Measurements from ENCODE around the gene MEX3A.

MEX3A gene

DNA sequence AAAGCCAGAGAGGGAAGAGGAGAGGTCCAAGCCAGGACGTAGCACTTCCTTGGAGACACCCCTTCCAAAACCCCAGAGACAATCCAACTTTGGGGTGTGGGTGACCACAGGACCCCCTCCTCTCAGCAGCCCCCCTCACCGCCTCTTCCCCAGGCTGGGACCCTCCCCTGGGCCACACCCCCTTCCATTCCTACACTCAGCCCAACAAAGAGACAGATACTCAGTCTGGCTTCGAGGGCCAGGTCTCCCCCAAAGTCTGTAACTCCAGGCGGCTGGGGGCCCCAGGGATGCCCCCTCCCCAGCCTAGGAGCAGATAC is 1.4 kb downstream of the MEX3A start:
- DNase-seq (ENCODE audit: low read depth): no peak
- H3K4me3 ChIP-seq (ENCODE audit: low read depth, low read length): peak overlapping the region; percentile 80
- TF ChIP-seq, protein P1, sequence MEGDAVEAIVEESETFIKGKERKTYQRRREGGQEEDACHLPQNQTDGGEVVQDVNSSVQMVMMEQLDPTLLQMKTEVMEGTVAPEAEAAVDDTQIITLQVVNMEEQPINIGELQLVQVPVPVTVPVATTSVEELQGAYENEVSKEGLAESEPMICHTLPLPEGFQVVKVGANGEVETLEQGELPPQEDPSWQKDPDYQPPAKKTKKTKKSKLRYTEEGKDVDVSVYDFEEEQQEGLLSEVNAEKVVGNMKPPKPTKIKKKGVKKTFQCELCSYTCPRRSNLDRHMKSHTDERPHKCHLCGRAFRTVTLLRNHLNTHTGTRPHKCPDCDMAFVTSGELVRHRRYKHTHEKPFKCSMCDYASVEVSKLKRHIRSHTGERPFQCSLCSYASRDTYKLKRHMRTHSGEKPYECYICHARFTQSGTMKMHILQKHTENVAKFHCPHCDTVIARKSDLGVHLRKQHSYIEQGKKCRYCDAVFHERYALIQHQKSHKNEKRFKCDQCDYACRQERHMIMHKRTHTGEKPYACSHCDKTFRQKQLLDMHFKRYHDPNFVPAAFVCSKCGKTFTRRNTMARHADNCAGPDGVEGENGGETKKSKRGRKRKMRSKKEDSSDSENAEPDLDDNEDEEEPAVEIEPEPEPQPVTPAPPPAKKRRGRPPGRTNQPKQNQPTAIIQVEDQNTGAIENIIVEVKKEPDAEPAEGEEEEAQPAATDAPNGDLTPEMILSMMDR (conservative IDR thresholded peaks at IDR 0.05; ENCODE audit: low read depth, low read length): no peak

DNA sequence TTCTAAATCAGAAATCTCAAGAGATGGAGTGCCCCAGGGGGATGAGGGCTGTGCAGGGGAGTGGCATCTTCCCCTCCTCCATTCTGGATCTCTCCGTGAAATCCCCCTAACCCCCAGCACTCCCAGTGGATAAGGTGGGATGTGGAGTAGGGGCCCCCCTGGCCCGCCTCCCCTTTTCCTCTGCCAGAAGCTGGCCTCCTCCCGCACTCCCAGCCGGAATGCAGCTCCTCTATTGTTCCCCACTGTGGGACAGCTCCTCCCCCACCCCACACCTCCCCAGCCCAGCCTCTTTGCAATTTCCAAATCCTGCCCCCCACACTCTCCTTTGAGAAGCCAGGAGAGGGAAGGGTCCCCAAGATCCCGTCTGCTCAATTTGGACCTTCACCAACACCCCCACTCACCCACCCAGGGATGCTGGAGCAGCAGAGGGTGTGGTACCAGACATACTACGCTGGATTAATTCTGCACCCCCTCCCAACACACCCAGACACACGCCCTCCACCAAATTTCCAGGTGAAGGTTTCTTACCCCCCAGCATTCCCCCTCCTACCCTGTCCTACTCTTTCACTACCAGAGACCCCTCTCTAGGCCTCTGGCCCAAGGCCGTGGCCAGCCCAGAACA is 1.9 kb downstream of the MEX3A start:
- TF ChIP-seq, protein P1 (conservative IDR thresholded peaks at IDR 0.05; ENCODE audit: low read depth, low read length): no peak
- no peak for DNase-seq (ENCODE audit: low read depth)
- H3K4me3 ChIP-seq (ENCODE audit: low read depth, low read length): peak overlapping the region; percentile 80

DNA sequence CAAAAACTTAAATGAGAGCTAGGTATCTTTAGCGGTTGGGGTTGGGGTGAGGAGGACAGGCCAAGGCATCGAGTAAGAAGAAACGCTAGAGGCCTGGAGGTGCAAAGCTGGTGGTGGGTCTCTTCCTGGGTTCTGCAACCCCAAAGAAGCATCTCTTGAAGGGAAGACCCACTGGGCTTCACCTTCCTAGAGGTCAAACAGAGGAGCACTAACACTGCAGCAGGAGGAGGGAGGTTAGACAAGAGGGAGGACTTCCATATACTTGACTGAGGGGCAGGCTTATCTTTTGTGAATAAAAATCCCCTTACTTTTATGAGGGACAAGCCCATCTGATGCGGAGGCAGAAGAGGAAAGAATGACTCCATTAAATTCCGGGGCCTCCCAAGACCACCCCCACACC is 2.5 kb downstream of the MEX3A start:
- TF ChIP-seq, protein P1 (conservative IDR thresholded peaks at IDR 0.05; ENCODE audit: low read depth, low read length): no peak
- no peak overlapping the region for H3K4me3 ChIP-seq (ENCODE audit: low read depth, low read length)
- DNase-seq (ENCODE audit: low read depth): no peak

DNA sequence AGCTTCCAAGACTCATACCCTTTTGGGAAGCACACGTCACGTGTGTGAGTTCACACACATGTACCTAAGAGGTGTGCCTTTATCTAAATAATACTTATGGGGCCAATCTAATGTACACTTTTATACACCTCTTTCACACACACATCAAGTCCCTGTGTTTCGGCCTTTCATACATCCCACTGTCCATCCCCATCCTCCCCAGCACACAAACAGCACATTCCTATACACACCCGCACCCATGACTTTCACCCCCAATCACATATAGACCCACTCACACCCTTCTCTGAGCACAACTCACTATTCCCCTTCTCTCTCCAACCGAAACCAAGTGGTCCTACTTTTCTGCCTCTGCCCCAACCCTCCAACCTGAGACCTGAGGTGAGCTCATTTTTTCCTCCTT is 3.5 kb downstream of the MEX3A start:
- TF ChIP-seq, protein P1 (conservative IDR thresholded peaks at IDR 0.05; ENCODE audit: low read depth, low read length): no peak
- DNase-seq (ENCODE audit: low read depth): no peak
- H3K4me3 ChIP-seq (ENCODE audit: low read depth, low read length): no peak overlapping the region

DNA sequence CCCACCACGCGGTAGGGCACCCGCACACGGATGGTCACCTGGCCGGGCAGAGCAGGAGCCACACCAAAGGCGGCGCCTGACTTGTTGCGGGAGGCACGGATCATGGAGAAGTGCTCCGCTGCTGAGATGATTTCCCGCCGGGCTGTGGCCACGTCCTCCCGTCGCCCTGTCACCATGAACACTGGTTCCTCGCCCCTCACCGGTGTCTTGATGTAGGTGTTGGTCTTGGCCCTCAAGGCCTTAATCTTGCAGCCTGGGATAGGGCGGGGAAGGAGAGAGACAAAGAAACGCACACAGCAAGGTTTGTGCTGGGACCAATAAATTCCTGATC is 4.9 kb downstream of the MEX3A start:
- no peak overlapping the region for H3K4me3 ChIP-seq (ENCODE audit: low read depth, low read length)
- no peak for DNase-seq (ENCODE audit: low read depth)
- TF ChIP-seq, protein P1 (conservative IDR thresholded peaks at IDR 0.05; ENCODE audit: low read depth, low read length): no peak

GRCh38 chr1:156076609-156077429 is 5.4 kb downstream of the MEX3A start:
- no peak overlapping the region for H3K4me3 ChIP-seq (ENCODE audit: low read depth, low read length)
- TF ChIP-seq, protein P1 (conservative IDR thresholded peaks at IDR 0.05; ENCODE audit: low read depth, low read length): no peak
- no peak for DNase-seq (ENCODE audit: low read depth)

DNA sequence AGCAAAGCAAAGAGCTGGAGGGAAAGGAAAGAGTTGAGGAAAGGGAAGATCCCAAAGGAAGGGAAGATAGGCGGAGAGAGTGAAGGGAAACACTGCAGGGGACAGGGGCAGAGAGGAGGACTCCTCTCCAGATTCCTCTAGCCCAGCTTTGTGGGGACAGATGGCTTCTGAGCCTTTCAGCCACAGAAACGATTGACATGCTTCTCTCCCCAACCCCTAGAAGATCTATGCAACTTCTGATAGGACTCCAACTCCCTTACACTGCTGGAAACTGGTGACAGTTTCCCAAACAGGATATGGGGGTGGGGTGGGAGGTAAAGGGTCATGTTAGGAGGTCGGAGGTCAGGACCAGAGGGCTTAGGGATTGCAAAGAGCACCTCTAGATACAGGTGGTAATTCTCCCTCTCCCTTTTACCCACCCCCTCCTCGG is 6.5 kb downstream of the MEX3A start:
- no peak overlapping the region for H3K4me3 ChIP-seq (ENCODE audit: low read depth, low read length)
- TF ChIP-seq, protein P1 (conservative IDR thresholded peaks at IDR 0.05; ENCODE audit: low read depth, low read length): no peak
- DNase-seq (ENCODE audit: low read depth): no peak

Data from choroid plexus epithelial cell (primary cell).